HUES48 (cell line): ENCODE measurements around the gene SPDYE1.

ENCODE experiments used
- H3K27ac ChIP-seq: one replicate; pipeline ENCODE4 v1.7.0; 2013; ENCODE audit warnings: low read depth, low read length, inconsistent platforms
- H3K27me3 ChIP-seq: 2 replicates; pipeline ENCODE4 v1.6.1; 2013; ENCODE audit warnings: mild to moderate bottlenecking, low read length; ENCODE audit not compliant: control insufficient read depth, insufficient read depth
- H3K36me3 ChIP-seq: 2 replicates; pipeline ENCODE4 v1.6.1; 2013; ENCODE audit warnings: low read length; ENCODE audit not compliant: control insufficient read depth, insufficient read depth
- H3K4me1 ChIP-seq: 2 replicates; pipeline ENCODE4 v1.6.1; 2013; ENCODE audit warnings: mild to moderate bottlenecking, low read length; ENCODE audit not compliant: control insufficient read depth, insufficient read depth
- H3K4me3 ChIP-seq: 2 replicates; pipeline ENCODE4 v1.5.1; 2013; ENCODE audit warnings: mild to moderate bottlenecking, low read depth, low read length
- H3K9ac ChIP-seq: 2 replicates; pipeline ENCODE4 v1.6.1; 2013; ENCODE audit warnings: mild to moderate bottlenecking, low read depth, low read length, moderate library complexity
- H3K9me3 ChIP-seq: 2 replicates; pipeline ENCODE4 v1.6.1; 2013; ENCODE audit warnings: low read length; ENCODE audit not compliant: control insufficient read depth, insufficient read depth

SPDYE1 gene

GRCh38 chr7:44058759-44059218, 61.1 kb downstream of the SPDYE1 start:
- H3K27ac ChIP-seq: no peak overlapping the region
- H3K36me3 ChIP-seq: peaks cover 68% of the 10 kb centered on the region
- no peak overlapping the region for H3K4me3 ChIP-seq
- H3K27me3 ChIP-seq: no peaks in the 10 kb centered on the region
- no peaks in the 10 kb centered on the region for H3K9me3 ChIP-seq
- H3K9ac ChIP-seq: no peak overlapping the region
- H3K4me1 ChIP-seq: peaks cover 3% of the 10 kb centered on the region

GRCh38 chr7:44059219-44060090, 61.8 kb downstream of the SPDYE1 start:
- H3K27ac ChIP-seq: no peak overlapping the region

More at GRCh38 chr7:44059219-44060090, 61.8 kb downstream of the SPDYE1 start:
- peaks cover 9% of the 10 kb centered on the region for H3K4me1 ChIP-seq
- H3K4me3 ChIP-seq: no peak overlapping the region
- no peak overlapping the region for H3K9ac ChIP-seq
- H3K27me3 ChIP-seq: no peaks in the 10 kb centered on the region
- no peaks in the 10 kb centered on the region for H3K9me3 ChIP-seq
- peaks cover 66% of the 10 kb centered on the region for H3K36me3 ChIP-seq
